ENCODE data around the gene PTGER2. TPM values are rescaled to one million over a fixed set of nuclear protein-coding genes. Genes with fewer than 3 reads are reported as not detected.

Gene PTGER2
- total and polyA plus RNA-seq, 2 of the 13 experiments (the other 11 are each of a cell fraction or from before 2014, with no cell fraction given), result not detected

DNA sequence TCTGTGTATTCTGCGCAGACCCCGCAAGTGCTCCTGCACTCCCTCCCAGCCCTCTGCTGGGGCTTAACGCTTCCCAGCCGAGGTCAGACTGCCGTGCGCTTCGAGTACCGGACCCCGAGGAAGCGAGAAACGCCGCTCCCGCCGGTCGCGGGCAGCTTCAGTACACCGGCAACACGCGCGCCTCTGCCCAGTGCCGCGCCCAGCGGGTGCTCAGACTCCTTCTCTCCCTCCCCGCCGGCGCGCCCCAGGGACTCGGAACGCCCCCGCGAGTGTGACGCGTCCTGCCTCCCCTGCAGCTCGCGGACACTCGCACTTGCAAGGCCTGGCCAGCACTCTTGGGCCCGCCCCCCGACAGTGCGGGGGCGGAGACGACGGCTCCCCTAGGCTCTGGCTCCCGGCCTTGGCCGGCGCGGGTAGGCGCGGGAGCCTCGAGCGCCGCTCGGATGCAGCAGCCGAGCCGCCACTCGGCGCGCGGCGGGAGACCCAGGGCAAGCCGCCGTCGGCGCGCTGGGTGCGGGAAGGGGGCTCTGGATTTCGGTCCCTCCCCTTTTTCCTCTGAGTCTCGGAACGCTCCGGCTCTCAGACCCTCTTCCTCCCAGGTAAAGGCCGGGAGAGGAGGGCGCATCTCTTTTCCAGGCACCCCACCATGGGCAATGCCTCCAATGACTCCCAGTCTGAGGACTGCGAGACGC is at the start of gene PTGER2 (continued):
- TF ChIP-seq, protein P1, sequence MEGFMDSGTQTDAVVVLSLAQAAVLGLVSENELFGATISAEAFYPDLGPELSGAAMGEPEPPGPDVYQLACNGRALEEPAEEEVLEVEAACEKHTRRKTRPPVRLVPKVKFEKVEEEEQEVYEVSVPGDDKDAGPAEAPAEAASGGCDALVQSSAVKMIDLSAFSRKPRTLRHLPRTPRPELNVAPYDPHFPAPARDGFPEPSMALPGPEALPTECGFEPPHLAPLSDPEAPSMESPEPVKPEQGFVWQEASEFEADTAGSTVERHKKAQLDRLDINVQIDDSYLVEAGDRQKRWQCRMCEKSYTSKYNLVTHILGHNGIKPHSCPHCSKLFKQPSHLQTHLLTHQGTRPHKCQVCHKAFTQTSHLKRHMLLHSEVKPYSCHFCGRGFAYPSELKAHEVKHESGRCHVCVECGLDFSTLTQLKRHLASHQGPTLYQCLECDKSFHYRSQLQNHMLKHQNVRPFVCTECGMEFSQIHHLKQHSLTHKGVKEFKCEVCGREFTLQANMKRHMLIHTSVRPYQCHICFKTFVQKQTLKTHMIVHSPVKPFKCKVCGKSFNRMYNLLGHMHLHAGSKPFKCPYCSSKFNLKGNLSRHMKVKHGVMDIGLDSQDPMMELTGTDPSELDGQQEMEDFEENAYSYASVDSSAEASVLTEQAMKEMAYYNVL (CRISPR knock-in tag; IDR thresholded peaks at IDR 0.05; ENCODE audit: borderline replicate concordance), result no peak
- TF ChIP-seq ELF3 (CRISPR knock-in tag; IDR thresholded peaks at IDR 0.05) (no peak), ZSCAN12 (CRISPR knock-in tag; IDR thresholded peaks at IDR 0.05) (no peak)

DNA sequence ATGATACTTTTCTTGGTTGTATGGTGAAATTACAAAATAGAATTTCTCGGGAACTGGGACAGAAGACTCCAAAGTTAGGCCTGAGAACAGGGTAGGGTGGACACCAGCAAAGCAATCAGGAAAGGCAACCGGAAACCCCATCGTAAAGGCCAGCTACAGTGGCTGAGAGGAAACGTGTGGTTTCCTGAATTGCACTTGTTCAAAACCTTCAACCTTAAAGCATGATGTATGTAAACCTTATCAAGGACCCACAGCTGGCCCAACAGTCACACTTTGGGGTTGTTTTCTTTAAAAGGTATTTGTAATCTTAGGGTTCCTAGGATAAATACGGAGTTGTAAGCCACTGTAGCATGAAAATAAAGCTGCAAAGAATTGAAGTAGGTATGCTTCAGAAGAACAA is 48.9 kb upstream of the PTGER2 start:
- BruUV-seq (replicated peaks), result no TSS peak
- intact Hi-C loops (cut with micrococcal nuclease; ENCODE audit: unreplicated experiment), result no loop called here
- ChIA-PET POLR2A (no interaction called here), CTCF (ENCODE audit: low intra/inter-chr PET ratio, low total read pairs) (no interaction called here)
- no peak overlapping the region for H3K27ac ChIP-seq (ENCODE audit: extremely low read length, insufficient read depth, low read length)
- no peak overlapping the region for H3K4me3 ChIP-seq (replicated peaks in 1 of 3; ENCODE audit: insufficient read depth in 1 of 3, low read depth in 2 of 3, low read length in 3 of 3)
- no peak overlapping the region for H3K4me2 ChIP-seq (ENCODE audit: low read depth, low read length)
- H3K9ac ChIP-seq (ENCODE audit: insufficient read depth, low read depth, low read length), result no peak overlapping the region
- H2AFZ ChIP-seq (ENCODE audit: low read length), result no peak overlapping the region
- H3K36me3 ChIP-seq (replicated peaks in 1 of 2; ENCODE audit: control insufficient read depth in 1 of 2, insufficient read depth in 2 of 2, low read length in 2 of 2), result no peaks in the 10 kb centered on the region
- WGBS (ENCODE audit: low lambda C conversion rate), result 46% methylated on average over 5 of the region's 5 CpGs
- H3K4me1 ChIP-seq (ENCODE audit: insufficient read depth, low read length), result no peaks in the 10 kb centered on the region
- FAIRE-seq (no peak), ATAC-seq (no peak), DNase-seq (ENCODE audit: low spot score) (no peak)
- H3K9me3 ChIP-seq (ENCODE audit: low read length), result no peaks in the 10 kb centered on the region
- peaks cover 0 to 15% of the 10 kb centered on the region in 2 experiments; a peak in 1 of 5 replicates for H3K27me3 ChIP-seq (ENCODE audit: control insufficient read depth in 1 of 2, insufficient read depth in 2 of 2, low read length in 2 of 2)
- no peaks in the 10 kb centered on the region for H3K79me2 ChIP-seq (ENCODE audit: insufficient read depth, low read length)
- in situ Hi-C loops (cut with HindIII; ENCODE audit: extremely low pct_ligation_motif_present, low pct_unique_long_range_greater_than_20kb), result no loop called here
- no peaks in the 10 kb centered on the region for H4K20me1 ChIP-seq (ENCODE audit: insufficient read depth, low read length)
- TF ChIP-seq FOXA3 (CRISPR knock-in tag; IDR thresholded peaks at IDR 0.05) (no peak), TGIF2 (CRISPR knock-in tag; IDR thresholded peaks at IDR 0.05) (no peak), STAG1 (CRISPR knock-in tag; IDR thresholded peaks at IDR 0.05) (no peak), PHF20 (CRISPR knock-in tag; IDR thresholded peaks at IDR 0.05) (no peak)
- TF ChIP-seq, protein P2, sequence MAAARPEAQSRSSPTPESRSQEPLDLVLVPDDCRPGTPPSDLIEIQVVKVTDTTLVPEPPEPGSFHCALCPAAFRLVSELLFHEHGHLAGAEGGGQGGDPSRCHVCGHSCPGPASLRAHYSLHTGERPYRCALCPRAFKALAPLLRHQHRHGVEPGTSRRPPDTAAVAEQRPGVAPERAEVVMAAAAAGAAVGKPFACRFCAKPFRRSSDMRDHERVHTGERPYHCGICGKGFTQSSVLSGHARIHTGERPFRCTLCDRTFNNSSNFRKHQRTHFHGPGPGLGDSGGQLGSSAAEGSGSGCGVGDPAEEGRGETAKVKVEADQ (CRISPR knock-in tag; IDR thresholded peaks at IDR 0.05; ENCODE audit: borderline replicate concordance), result no peak
- TF ChIP-seq, protein P3, sequence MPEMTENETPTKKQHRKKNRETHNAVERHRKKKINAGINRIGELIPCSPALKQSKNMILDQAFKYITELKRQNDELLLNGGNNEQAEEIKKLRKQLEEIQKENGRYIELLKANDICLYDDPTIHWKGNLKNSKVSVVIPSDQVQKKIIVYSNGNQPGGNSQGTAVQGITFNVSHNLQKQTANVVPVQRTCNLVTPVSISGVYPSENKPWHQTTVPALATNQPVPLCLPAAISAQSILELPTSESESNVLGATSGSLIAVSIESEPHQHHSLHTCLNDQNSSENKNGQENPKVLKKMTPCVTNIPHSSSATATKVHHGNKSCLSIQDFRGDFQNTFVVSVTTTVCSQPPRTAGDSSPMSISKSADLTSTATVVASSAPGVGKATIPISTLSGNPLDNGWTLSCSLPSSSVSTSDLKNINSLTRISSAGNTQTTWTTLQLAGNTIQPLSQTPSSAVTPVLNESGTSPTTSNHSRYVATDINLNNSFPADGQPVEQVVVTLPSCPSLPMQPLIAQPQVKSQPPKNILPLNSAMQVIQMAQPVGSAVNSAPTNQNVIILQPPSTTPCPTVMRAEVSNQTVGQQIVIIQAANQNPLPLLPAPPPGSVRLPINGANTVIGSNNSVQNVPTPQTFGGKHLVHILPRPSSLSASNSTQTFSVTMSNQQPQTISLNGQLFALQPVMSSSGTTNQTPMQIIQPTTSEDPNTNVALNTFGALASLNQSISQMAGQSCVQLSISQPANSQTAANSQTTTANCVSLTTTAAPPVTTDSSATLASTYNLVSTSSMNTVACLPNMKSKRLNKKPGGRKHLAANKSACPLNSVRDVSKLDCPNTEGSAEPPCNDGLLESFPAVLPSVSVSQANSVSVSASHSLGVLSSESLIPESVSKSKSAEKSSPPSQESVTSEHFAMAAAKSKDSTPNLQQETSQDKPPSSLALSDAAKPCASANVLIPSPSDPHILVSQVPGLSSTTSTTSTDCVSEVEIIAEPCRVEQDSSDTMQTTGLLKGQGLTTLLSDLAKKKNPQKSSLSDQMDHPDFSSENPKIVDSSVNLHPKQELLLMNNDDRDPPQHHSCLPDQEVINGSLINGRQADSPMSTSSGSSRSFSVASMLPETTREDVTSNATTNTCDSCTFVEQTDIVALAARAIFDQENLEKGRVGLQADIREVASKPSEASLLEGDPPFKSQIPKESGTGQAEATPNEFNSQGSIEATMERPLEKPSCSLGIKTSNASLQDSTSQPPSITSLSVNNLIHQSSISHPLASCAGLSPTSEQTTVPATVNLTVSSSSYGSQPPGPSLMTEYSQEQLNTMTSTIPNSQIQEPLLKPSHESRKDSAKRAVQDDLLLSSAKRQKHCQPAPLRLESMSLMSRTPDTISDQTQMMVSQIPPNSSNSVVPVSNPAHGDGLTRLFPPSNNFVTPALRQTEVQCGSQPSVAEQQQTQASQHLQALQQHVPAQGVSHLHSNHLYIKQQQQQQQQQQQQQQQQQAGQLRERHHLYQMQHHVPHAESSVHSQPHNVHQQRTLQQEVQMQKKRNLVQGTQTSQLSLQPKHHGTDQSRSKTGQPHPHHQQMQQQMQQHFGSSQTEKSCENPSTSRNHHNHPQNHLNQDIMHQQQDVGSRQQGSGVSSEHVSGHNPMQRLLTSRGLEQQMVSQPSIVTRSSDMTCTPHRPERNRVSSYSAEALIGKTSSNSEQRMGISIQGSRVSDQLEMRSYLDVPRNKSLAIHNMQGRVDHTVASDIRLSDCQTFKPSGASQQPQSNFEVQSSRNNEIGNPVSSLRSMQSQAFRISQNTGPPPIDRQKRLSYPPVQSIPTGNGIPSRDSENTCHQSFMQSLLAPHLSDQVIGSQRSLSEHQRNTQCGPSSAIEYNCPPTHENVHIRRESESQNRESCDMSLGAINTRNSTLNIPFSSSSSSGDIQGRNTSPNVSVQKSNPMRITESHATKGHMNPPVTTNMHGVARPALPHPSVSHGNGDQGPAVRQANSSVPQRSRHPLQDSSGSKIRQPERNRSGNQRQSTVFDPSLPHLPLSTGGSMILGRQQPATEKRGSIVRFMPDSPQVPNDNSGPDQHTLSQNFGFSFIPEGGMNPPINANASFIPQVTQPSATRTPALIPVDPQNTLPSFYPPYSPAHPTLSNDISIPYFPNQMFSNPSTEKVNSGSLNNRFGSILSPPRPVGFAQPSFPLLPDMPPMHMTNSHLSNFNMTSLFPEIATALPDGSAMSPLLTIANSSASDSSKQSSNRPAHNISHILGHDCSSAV (CRISPR knock-in tag; IDR thresholded peaks at IDR 0.05; ENCODE audit: borderline replicate concordance), result no peak
- TF ChIP-seq, protein P4, sequence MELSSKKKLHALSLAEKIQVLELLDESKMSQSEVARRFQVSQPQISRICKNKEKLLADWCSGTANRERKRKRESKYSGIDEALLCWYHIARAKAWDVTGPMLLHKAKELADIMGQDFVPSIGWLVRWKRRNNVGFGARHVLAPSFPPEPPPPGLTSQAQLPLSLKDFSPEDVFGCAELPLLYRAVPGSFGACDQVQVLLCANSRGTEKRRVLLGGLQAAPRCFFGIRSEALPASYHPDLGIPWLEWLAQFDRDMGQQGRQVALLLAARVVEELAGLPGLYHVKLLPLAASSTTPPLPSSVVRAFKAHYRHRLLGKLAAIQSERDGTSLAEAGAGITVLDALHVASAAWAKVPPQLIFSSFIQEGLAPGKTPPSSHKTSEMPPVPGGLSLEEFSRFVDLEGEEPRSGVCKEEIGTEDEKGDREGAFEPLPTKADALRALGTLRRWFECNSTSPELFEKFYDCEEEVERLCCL (CRISPR knock-in tag; IDR thresholded peaks at IDR 0.05; ENCODE audit: borderline replicate concordance), result no peak
